Ishikawa (cell line): ENCODE results near the gene ROBO1.

Source experiments
- CEBPB ChIP-seq: IDR thresholded peaks from 2 replicates; pipeline ENCODE4 v1.6.1; 2012
- CREB1 ChIP-seq: IDR thresholded peaks from 2 replicates; pipeline ENCODE4 v1.6.1; 2012; ENCODE audit warnings: low read depth
- EGR1 ChIP-seq: IDR thresholded peaks from 2 replicates; pipeline ENCODE4 v1.6.1; 2012
- EP300 ChIP-seq: IDR thresholded peaks from 2 replicates; pipeline ENCODE4 v1.6.1; 2012; ENCODE audit warnings: borderline replicate concordance
- FOXM1 ChIP-seq: IDR thresholded peaks from 2 replicates; pipeline ENCODE4 v1.6.1; 2012; ENCODE audit warnings: low read depth, borderline replicate concordance
- MAX ChIP-seq: IDR thresholded peaks from 2 replicates; pipeline ENCODE4 v1.6.1; 2012
- NFIC ChIP-seq: IDR thresholded peaks from 2 replicates; pipeline ENCODE4 v1.6.1; 2012
- RAD21 ChIP-seq: IDR thresholded peaks from 2 replicates; pipeline ENCODE4 v1.6.1; 2012; ENCODE audit warnings: low read depth
- REST ChIP-seq: IDR thresholded peaks from 2 replicates; pipeline ENCODE4 v1.6.1; 2012; ENCODE audit warnings: low read depth, mild to moderate bottlenecking
- TAF1 ChIP-seq: IDR thresholded peaks from 2 replicates; pipeline ENCODE4 v1.6.1; 2012; ENCODE audit warnings: low read depth, mild to moderate bottlenecking
- TCF12 ChIP-seq: IDR thresholded peaks from 2 replicates; pipeline ENCODE4 v1.6.1; 2012; ENCODE audit warnings: low read depth
- TEAD4 ChIP-seq: IDR thresholded peaks from 2 replicates; pipeline ENCODE4 v1.6.1; 2012
- USF1 ChIP-seq: IDR thresholded peaks from 2 replicates; pipeline ENCODE4 v1.6.1; 2012
- YY1 ChIP-seq: IDR thresholded peaks from 2 replicates; pipeline ENCODE4 v1.6.1; 2012; ENCODE audit warnings: low read depth
- ZBTB7A ChIP-seq: IDR thresholded peaks from 2 replicates; pipeline ENCODE4 v1.6.1; 2012; ENCODE audit warnings: low read depth

The ROBO1 gene

DNA sequence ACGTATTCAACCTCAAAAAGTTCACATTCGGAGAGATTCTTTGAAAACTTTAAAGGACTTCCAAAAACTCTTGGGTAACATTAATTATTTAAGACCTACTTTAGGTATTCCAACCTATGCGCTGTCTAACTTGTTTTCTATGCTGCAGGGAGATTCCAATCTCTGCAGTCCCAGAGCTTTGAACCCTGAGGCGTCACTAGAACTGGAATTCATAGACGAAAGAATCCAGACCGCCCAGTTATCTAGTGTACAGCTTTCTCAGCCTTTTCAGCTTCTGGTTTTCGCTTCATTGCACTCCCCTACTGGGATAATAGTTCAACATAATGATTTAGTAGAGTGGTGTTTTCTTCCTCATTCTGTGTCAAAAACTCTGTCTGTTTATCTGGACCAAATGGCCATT, 711.3 kb downstream of the ROBO1 start:
- TF ChIP-seq YY1 (no peak), EP300 (no peak), TAF1 (no peak), EGR1 (no peak), USF1 (no peak), CREB1 (no peak), NFIC (no peak), MAX (no peak)

GRCh38 chr3:79052054-79052681, 715.6 kb downstream of the ROBO1 start:
- TF ChIP-seq FOXM1 (no peak), TEAD4 (no peak), YY1 (no peak), EGR1 (no peak), NFIC (no peak), RAD21 (no peak), EP300 (no peak), TCF12 (no peak), MAX (no peak), CEBPB (no peak), USF1 (no peak), ZBTB7A (no peak), TAF1 (no peak), CREB1 (no peak), REST (no peak)

- no peak for TF ChIP-seq EP300
- TF ChIP-seq ZBTB7A, result no peak
- TF ChIP-seq MAX, result no peak
- TF ChIP-seq FOXM1, result no peak
- no peak for TF ChIP-seq TCF12
- TF ChIP-seq NFIC, result no peak
- no peak for TF ChIP-seq RAD21
- no peak for TF ChIP-seq CREB1
- no peak for TF ChIP-seq EGR1
- no peak for TF ChIP-seq TEAD4
- no peak for TF ChIP-seq CEBPB
Observed at GRCh38 chr3:79047581-79047980, 720.2 kb downstream of the ROBO1 start.

DNA sequence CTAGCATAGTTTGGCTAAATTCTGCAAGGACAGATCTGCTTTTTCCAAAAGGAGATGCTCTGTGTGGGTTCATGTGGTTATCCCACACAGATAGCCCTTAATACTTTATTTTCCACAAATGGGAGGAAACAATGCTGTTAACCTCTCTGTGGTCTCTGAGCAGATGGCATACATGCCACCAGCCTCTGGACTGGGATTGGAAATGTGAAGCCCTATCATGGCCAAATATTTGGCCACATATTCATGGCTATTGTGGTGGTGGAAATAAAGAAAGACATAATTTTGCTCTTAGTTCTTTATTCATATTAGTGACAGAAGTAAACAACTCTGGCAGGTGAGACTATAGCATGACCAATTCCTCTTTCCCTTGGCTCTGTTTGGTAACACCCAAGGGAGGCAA, 726.2 kb downstream of the ROBO1 start:
- TF ChIP-seq TAF1, result no peak
- TF ChIP-seq NFIC, result no peak
- no peak for TF ChIP-seq CREB1
- no peak for TF ChIP-seq CEBPB
- no peak for TF ChIP-seq YY1
- no peak for TF ChIP-seq USF1

- TF ChIP-seq RAD21 (no peak), TEAD4 (no peak), CEBPB (no peak), CREB1 (no peak), YY1 (no peak), NFIC (no peak), USF1 (no peak), TAF1 (no peak), MAX (no peak), FOXM1 (no peak), ZBTB7A (no peak), EGR1 (no peak), REST (no peak)
Observed at GRCh38 chr3:79040701-79041100, 727.1 kb downstream of the ROBO1 start.
